Muscle layer of colon (tissue), 2 donors: ENCODE measurements around the gene DNMBP.

Source experiments
- H3K27ac ChIP-seq: one replicate; pipeline ENCODE4 v1.7.0; 2013; ENCODE audit warnings: low read depth, mild to moderate bottlenecking, low read length, moderate library complexity
- H3K27me3 ChIP-seq, 2 donors: one replicate each; pipeline ENCODE4 v1.7.0; 2013; ENCODE audit warnings: low read length in 2 of 2, mild to moderate bottlenecking in 2 of 2; ENCODE audit not compliant: insufficient read depth in 2 of 2, control insufficient read depth in 1 of 2
- H3K36me3 ChIP-seq: one replicate; pipeline ENCODE4 v1.7.0; 2013; ENCODE audit warnings: mild to moderate bottlenecking, low read length; ENCODE audit not compliant: insufficient read depth
- H3K4me1 ChIP-seq: one replicate; pipeline ENCODE4 v1.7.0; 2013; ENCODE audit warnings: mild to moderate bottlenecking, low read length; ENCODE audit not compliant: insufficient read depth
- H3K4me3 ChIP-seq, 2 donors: one replicate each; pipeline ENCODE4 v1.7.0; 2013; ENCODE audit warnings: low read length in 2 of 2, low read depth in 1 of 2, mild to moderate bottlenecking in 1 of 2, moderate library complexity in 1 of 2
- H3K9ac ChIP-seq: one replicate; pipeline ENCODE4 v1.7.0; 2013; ENCODE audit warnings: low read length
- H3K9me3 ChIP-seq: one replicate; pipeline ENCODE4 v1.7.0; 2013; ENCODE audit warnings: mild to moderate bottlenecking, low read length
- donor health status: abdominal sarcoma.
- donor health status: Adenocarcinoma of cecum.

DNMBP gene

GRCh38 chr10:100009793-100010676 is at the start of gene DNMBP:
DNMBP (minus strand) TSS chr10:100009947; CDS start chr10:99972124, 37,823 bp downstream.
- Histone ChIP-seq H3K4me3 (peak within 1 kb of the TSS; percentile 82 to 99), H3K9ac (peak within 1 kb of the TSS; percentile 93), H3K4me1 (peaks cover 35% of the 10 kb centered on the region), H3K27ac (peak within 1 kb of the TSS; percentile 85), H3K9me3 (no peaks in the 10 kb centered on the region), H3K27me3 (no peaks in the 10 kb centered on the region), H3K36me3 (no peaks in the 10 kb centered on the region)

- Histone ChIP-seq H3K4me3 (no peak overlapping the region), H3K36me3 (no peaks in the 10 kb centered on the region), H3K4me1 (no peaks in the 10 kb centered on the region), H3K27ac (no peak overlapping the region), H3K27me3 (no peaks in the 10 kb centered on the region), H3K9me3 (no peaks in the 10 kb centered on the region), H3K9ac (no peak overlapping the region)
These were observed 48.2 kb upstream of the DNMBP start for GRCh38 chr10:100057948-100058347.

- no peaks in the 10 kb centered on the region for H3K36me3 ChIP-seq
These were observed 44.1 kb upstream of the DNMBP start for GRCh38 chr10:100053686-100054460.

GRCh38 chr10:100046021-100046486 is 36.3 kb upstream of the DNMBP start:
- peaks cover 6% of the 10 kb centered on the region for H3K4me1 ChIP-seq
- no peak overlapping the region for H3K9ac ChIP-seq
- H3K27me3 ChIP-seq: no peaks in the 10 kb centered on the region
- H3K36me3 ChIP-seq: no peaks in the 10 kb centered on the region
- no peak overlapping the region for H3K4me3 ChIP-seq
- no peaks in the 10 kb centered on the region for H3K9me3 ChIP-seq
- H3K27ac ChIP-seq: no peak overlapping the region

More at GRCh38 chr10:100053686-100054460, 44.1 kb upstream of the DNMBP start:
- H3K4me1 ChIP-seq: no peaks in the 10 kb centered on the region
- H3K9ac ChIP-seq: no peak overlapping the region
- no peak overlapping the region for H3K4me3 ChIP-seq
- no peak overlapping the region for H3K27ac ChIP-seq
- no peaks in the 10 kb centered on the region for H3K9me3 ChIP-seq
- no peaks in the 10 kb centered on the region for H3K27me3 ChIP-seq

GRCh38 chr10:100045592-100045991 is 35.8 kb upstream of the DNMBP start:
- Histone ChIP-seq H3K27me3 (no peaks in the 10 kb centered on the region), H3K4me3 (no peak overlapping the region), H3K9me3 (no peaks in the 10 kb centered on the region), H3K9ac (no peak overlapping the region), H3K4me1 (peaks cover 6% of the 10 kb centered on the region), H3K36me3 (no peaks in the 10 kb centered on the region), H3K27ac (no peak overlapping the region)

- no peak overlapping the region for H3K9ac ChIP-seq
- H3K9me3 ChIP-seq: no peaks in the 10 kb centered on the region
- no peak overlapping the region for H3K27ac ChIP-seq
- H3K4me3 ChIP-seq: no peak overlapping the region
- peaks cover 6% of the 10 kb centered on the region for H3K4me1 ChIP-seq
- no peaks in the 10 kb centered on the region for H3K27me3 ChIP-seq
- no peaks in the 10 kb centered on the region for H3K36me3 ChIP-seq
These were observed 34.0 kb upstream of the DNMBP start for GRCh38 chr10:100043796-100044195.

GRCh38 chr10:100043344-100043743 is 33.6 kb upstream of the DNMBP start:
- H3K36me3 ChIP-seq: no peaks in the 10 kb centered on the region
- peaks cover 6% of the 10 kb centered on the region for H3K4me1 ChIP-seq
- no peak overlapping the region for H3K4me3 ChIP-seq
- no peaks in the 10 kb centered on the region for H3K9me3 ChIP-seq
- no peaks in the 10 kb centered on the region for H3K27me3 ChIP-seq
- no peak overlapping the region for H3K27ac ChIP-seq
- no peak overlapping the region for H3K9ac ChIP-seq

GRCh38 chr10:100041306-100042002 is 31.7 kb upstream of the DNMBP start:
- H3K4me1 ChIP-seq: peaks cover 6% of the 10 kb centered on the region
- no peak overlapping the region for H3K27ac ChIP-seq

GRCh38 chr10:100038561-100039071 is 28.9 kb upstream of the DNMBP start:
- no peaks in the 10 kb centered on the region for H3K27me3 ChIP-seq
- H3K9ac ChIP-seq: no peak overlapping the region
- H3K4me1 ChIP-seq: no peaks in the 10 kb centered on the region
- no peak overlapping the region for H3K4me3 ChIP-seq
- no peaks in the 10 kb centered on the region for H3K36me3 ChIP-seq
- H3K9me3 ChIP-seq: no peaks in the 10 kb centered on the region
- H3K27ac ChIP-seq: no peak overlapping the region

More at GRCh38 chr10:100041306-100042002, 31.7 kb upstream of the DNMBP start:
- no peak overlapping the region for H3K9ac ChIP-seq
- no peaks in the 10 kb centered on the region for H3K27me3 ChIP-seq
- no peak overlapping the region for H3K4me3 ChIP-seq
- no peaks in the 10 kb centered on the region for H3K36me3 ChIP-seq
- H3K9me3 ChIP-seq: no peaks in the 10 kb centered on the region

- no peaks in the 10 kb centered on the region for H3K36me3 ChIP-seq
- no peak overlapping the region for H3K27ac ChIP-seq
- no peaks in the 10 kb centered on the region for H3K9me3 ChIP-seq
- no peaks in the 10 kb centered on the region for H3K4me1 ChIP-seq
- no peaks in the 10 kb centered on the region for H3K27me3 ChIP-seq
- no peak overlapping the region for H3K4me3 ChIP-seq
- H3K9ac ChIP-seq: no peak overlapping the region
These were observed 28.1 kb upstream of the DNMBP start for GRCh38 chr10:100037758-100038315.
